Measurements from ENCODE around the gene PACRG.

GRCh38 chr6:162683135-162683534 is 44.6 kb upstream of the PACRG start:
- TF ChIP-seq POLR2AphosphoS5 (IDR thresholded peaks at IDR 0.05; ENCODE audit: low read depth, low read length) (no peak), TAF1 (IDR thresholded peaks at IDR 0.05; ENCODE audit: borderline replicate concordance, insufficient read depth, low read length) (no peak)
- TF ChIP-seq, protein P1, sequence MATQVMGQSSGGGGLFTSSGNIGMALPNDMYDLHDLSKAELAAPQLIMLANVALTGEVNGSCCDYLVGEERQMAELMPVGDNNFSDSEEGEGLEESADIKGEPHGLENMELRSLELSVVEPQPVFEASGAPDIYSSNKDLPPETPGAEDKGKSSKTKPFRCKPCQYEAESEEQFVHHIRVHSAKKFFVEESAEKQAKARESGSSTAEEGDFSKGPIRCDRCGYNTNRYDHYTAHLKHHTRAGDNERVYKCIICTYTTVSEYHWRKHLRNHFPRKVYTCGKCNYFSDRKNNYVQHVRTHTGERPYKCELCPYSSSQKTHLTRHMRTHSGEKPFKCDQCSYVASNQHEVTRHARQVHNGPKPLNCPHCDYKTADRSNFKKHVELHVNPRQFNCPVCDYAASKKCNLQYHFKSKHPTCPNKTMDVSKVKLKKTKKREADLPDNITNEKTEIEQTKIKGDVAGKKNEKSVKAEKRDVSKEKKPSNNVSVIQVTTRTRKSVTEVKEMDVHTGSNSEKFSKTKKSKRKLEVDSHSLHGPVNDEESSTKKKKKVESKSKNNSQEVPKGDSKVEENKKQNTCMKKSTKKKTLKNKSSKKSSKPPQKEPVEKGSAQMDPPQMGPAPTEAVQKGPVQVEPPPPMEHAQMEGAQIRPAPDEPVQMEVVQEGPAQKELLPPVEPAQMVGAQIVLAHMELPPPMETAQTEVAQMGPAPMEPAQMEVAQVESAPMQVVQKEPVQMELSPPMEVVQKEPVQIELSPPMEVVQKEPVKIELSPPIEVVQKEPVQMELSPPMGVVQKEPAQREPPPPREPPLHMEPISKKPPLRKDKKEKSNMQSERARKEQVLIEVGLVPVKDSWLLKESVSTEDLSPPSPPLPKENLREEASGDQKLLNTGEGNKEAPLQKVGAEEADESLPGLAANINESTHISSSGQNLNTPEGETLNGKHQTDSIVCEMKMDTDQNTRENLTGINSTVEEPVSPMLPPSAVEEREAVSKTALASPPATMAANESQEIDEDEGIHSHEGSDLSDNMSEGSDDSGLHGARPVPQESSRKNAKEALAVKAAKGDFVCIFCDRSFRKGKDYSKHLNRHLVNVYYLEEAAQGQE (IDR thresholded peaks at IDR 0.05; ENCODE audit: insufficient read depth in 1 of 2, low read depth in 2 of 2, low read length in 2 of 2), result no peak
